ENCODE measurements around the gene RBFOX2.

DNA sequence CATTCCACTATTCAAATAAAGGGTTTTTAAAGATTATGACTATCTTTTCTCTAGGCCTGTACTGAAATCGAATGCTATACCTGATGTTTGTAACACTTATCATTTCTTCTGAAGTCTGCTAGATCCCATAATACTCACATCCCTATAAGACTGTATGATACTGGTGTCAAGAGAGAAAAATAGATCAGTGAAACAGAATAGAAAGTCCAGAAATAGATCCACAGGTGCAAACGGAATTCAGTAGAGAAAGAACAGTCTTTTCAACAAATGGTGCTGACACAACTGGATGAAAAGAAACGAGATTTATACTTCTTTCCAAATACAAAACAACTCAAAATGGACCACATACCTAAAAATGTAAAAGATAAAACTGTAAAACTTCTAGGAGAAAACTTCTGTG is 167.8 kb downstream of the RBFOX2 start:
- TF ChIP-seq, protein P1, sequence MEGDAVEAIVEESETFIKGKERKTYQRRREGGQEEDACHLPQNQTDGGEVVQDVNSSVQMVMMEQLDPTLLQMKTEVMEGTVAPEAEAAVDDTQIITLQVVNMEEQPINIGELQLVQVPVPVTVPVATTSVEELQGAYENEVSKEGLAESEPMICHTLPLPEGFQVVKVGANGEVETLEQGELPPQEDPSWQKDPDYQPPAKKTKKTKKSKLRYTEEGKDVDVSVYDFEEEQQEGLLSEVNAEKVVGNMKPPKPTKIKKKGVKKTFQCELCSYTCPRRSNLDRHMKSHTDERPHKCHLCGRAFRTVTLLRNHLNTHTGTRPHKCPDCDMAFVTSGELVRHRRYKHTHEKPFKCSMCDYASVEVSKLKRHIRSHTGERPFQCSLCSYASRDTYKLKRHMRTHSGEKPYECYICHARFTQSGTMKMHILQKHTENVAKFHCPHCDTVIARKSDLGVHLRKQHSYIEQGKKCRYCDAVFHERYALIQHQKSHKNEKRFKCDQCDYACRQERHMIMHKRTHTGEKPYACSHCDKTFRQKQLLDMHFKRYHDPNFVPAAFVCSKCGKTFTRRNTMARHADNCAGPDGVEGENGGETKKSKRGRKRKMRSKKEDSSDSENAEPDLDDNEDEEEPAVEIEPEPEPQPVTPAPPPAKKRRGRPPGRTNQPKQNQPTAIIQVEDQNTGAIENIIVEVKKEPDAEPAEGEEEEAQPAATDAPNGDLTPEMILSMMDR (IDR thresholded peaks at IDR 0.05 in 2 of 3, conservative IDR thresholded peaks at IDR 0.05 in 1 of 3; ENCODE audit: control insufficient read depth in 2 of 3, extremely low read depth in 1 of 3, insufficient read depth in 1 of 3, low read depth in 3 of 3, low read length in 3 of 3), result no peak
- TF ChIP-seq EP300 (IDR thresholded peaks at IDR 0.05; ENCODE audit: borderline replicate concordance in 1 of 2, control insufficient read depth in 1 of 2, low read depth in 2 of 2, low read length in 2 of 2), result no peak
- TF ChIP-seq, protein P2, sequence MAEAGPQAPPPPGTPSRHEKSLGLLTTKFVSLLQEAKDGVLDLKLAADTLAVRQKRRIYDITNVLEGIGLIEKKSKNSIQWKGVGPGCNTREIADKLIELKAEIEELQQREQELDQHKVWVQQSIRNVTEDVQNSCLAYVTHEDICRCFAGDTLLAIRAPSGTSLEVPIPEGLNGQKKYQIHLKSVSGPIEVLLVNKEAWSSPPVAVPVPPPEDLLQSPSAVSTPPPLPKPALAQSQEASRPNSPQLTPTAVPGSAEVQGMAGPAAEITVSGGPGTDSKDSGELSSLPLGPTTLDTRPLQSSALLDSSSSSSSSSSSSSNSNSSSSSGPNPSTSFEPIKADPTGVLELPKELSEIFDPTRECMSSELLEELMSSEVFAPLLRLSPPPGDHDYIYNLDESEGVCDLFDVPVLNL (IDR thresholded peaks at IDR 0.05; ENCODE audit: low read depth, low read length), result no peak

Data from GM12878 (cell line).